ENCODE data around the gene VAC14. TPM values are rescaled to one million over a fixed set of nuclear protein-coding genes. Genes with fewer than 3 reads are reported as not detected.
A peak's percentile ranks its signal among the peaks of the same experiment; 100 is the strongest.

The VAC14 gene
- total RNA-seq, 1 donor from 2014 or later = 21.0 TPM

DNA sequence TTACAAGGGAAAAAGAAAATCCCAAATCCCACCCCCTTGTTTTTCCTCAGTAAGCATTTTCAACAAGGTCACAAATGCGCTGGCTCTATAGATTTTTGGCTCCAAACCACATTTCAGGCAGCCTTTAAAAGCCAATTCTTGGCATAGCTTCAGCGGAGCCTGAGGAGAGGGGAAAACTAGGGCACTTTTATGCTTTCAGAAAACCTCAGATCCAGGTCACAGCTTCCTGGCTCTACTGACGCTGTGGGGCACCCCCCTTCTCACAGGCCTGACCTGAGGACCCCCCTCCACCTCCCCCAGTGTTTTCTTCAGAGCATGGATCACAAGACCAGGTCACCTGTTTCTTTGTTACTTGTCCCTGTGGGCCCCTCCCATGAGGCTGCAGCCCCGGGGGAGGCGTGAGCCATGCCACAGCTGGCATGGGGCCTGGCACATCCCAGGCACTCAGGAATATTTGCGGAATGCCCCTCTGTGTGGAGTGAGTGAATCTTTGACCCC is 85.0 kb downstream of the VAC14 start:
- no peaks in the 10 kb centered on the region for H3K27me3 ChIP-seq (ENCODE audit: low read depth)
- DNase-seq = no peak
- no peaks in the 10 kb centered on the region for H3K9me3 ChIP-seq (replicated peaks)
- H3K27ac ChIP-seq (replicated peaks) = peak overlapping the region; percentile 76
- peak overlapping the region; percentile 34 for H3K4me3 ChIP-seq
- TF ChIP-seq, protein P1, sequence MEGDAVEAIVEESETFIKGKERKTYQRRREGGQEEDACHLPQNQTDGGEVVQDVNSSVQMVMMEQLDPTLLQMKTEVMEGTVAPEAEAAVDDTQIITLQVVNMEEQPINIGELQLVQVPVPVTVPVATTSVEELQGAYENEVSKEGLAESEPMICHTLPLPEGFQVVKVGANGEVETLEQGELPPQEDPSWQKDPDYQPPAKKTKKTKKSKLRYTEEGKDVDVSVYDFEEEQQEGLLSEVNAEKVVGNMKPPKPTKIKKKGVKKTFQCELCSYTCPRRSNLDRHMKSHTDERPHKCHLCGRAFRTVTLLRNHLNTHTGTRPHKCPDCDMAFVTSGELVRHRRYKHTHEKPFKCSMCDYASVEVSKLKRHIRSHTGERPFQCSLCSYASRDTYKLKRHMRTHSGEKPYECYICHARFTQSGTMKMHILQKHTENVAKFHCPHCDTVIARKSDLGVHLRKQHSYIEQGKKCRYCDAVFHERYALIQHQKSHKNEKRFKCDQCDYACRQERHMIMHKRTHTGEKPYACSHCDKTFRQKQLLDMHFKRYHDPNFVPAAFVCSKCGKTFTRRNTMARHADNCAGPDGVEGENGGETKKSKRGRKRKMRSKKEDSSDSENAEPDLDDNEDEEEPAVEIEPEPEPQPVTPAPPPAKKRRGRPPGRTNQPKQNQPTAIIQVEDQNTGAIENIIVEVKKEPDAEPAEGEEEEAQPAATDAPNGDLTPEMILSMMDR (IDR thresholded peaks at IDR 0.05; ENCODE audit: borderline replicate concordance) = no peak
- H3K36me3 ChIP-seq = peaks cover 7% of the 10 kb centered on the region
- intact Hi-C loops (cut with micrococcal nuclease) = no loop called here
- H3K4me1 ChIP-seq = peaks cover 27% of the 10 kb centered on the region

- intact Hi-C loops (cut with micrococcal nuclease) = no loop called here
- H3K4me3 ChIP-seq = peak overlapping the region; percentile 34
- H3K9me3 ChIP-seq (replicated peaks) = no peaks in the 10 kb centered on the region
- H3K36me3 ChIP-seq = peaks cover 7% of the 10 kb centered on the region
- peak overlapping the region; percentile 76 for H3K27ac ChIP-seq (replicated peaks)
- no peaks in the 10 kb centered on the region for H3K27me3 ChIP-seq (ENCODE audit: low read depth)
- TF ChIP-seq, protein P1 (IDR thresholded peaks at IDR 0.05; ENCODE audit: borderline replicate concordance) = peak; percentile 7
- H3K4me1 ChIP-seq = peaks cover 31% of the 10 kb centered on the region
- peak; percentile 77 for DNase-seq
These were observed 85.7 kb downstream of the VAC14 start for GRCh38 chr16:70715055-70715858.

- Histone ChIP-seq H3K27ac (replicated peaks) (peak overlapping the region; percentile 76), H3K4me1 (peaks cover 37% of the 10 kb centered on the region), H3K27me3 (ENCODE audit: low read depth) (no peaks in the 10 kb centered on the region), H3K4me3 (no peak overlapping the region), H3K9me3 (replicated peaks) (no peaks in the 10 kb centered on the region), H3K36me3 (peaks cover under 1% of the 10 kb centered on the region)
- intact Hi-C loops (cut with micrococcal nuclease) = no loop called here
- no peak for DNase-seq
- TF ChIP-seq, protein P1 (IDR thresholded peaks at IDR 0.05; ENCODE audit: borderline replicate concordance) = no peak
These were observed 86.3 kb downstream of the VAC14 start for GRCh38 chr16:70714581-70715054.

DNA sequence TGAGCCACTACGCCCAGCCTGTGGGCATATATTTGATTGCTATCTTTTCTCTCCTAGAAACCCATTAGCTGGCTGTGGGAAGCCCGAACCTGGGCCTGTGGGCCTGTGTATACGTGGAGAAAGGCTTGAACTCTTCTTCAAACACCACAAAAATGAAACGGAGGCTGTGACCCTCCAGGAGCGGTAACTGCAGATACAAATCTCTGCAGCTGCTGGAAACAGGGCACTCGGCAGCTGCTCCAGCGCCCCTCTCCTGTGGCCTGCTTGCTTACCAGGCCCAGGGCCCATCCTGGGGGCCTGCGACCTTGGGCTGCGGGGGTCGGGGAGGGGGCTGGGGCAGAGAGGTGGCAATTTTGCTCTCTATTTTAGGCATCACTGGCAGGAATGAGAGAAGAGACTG is 87.1 kb downstream of the VAC14 start:
- DNase-seq = no peak
- H3K9me3 ChIP-seq (replicated peaks) = no peaks in the 10 kb centered on the region
- H3K4me1 ChIP-seq = peaks cover 45% of the 10 kb centered on the region
- H3K27me3 ChIP-seq (ENCODE audit: low read depth) = no peaks in the 10 kb centered on the region
- intact Hi-C loops (cut with micrococcal nuclease) = no loop called here
- no peak overlapping the region for H3K4me3 ChIP-seq
- no peaks in the 10 kb centered on the region for H3K36me3 ChIP-seq
- TF ChIP-seq, protein P1 (IDR thresholded peaks at IDR 0.05; ENCODE audit: borderline replicate concordance) = no peak
- H3K27ac ChIP-seq (replicated peaks) = no peak overlapping the region

- H3K4me1 ChIP-seq = peaks cover 50% of the 10 kb centered on the region
- no peaks in the 10 kb centered on the region for H3K27me3 ChIP-seq (ENCODE audit: low read depth)
- no peak overlapping the region for H3K27ac ChIP-seq (replicated peaks)
- intact Hi-C loops (cut with micrococcal nuclease) = no loop called here
- H3K9me3 ChIP-seq (replicated peaks) = no peaks in the 10 kb centered on the region
- no peak for DNase-seq
- no peaks in the 10 kb centered on the region for H3K36me3 ChIP-seq
- TF ChIP-seq, protein P1 (IDR thresholded peaks at IDR 0.05; ENCODE audit: borderline replicate concordance) = no peak
- H3K4me3 ChIP-seq = no peak overlapping the region
These were observed 87.6 kb downstream of the VAC14 start for GRCh38 chr16:70713342-70713741.
